CD4-positive, alpha-beta T cell treated with Interleukin-21 for 1 hour (primary cell): Measurements from ENCODE around the gene RPL3.
A peak's percentile ranks its signal among the peaks of the same experiment; 100 is the strongest.

Experiments used
- DNase-seq: peaks from one replicate; pipeline ENCODE4 v3.0.0-alpha.2; 2020

The RPL3 gene

GRCh38 chr22:39279170-39279850 lies 40.1 kb downstream of the RPL3 start:
- DNase-seq: no peak

- no peak for DNase-seq
Measured at GRCh38 chr22:39278040-39278439, 41.4 kb downstream of the RPL3 start.

- DNase-seq: no peak
Measured at GRCh38 chr22:39277142-39277607, 42.2 kb downstream of the RPL3 start.

GRCh38 chr22:39276440-39277141 lies 42.8 kb downstream of the RPL3 start:
- DNase-seq: no peak

GRCh38 chr22:39275814-39276439 lies 43.5 kb downstream of the RPL3 start:
- no peak for DNase-seq

- no peak for DNase-seq
Measured at GRCh38 chr22:39273950-39274887, 45.2 kb downstream of the RPL3 start.

GRCh38 chr22:39270792-39271191 lies 48.6 kb downstream of the RPL3 start:
- DNase-seq: no peak

- DNase-seq: no peak
Measured at GRCh38 chr22:39270280-39270679, 49.1 kb downstream of the RPL3 start.

- no peak for DNase-seq
Measured at GRCh38 chr22:39269095-39269790, 50.2 kb downstream of the RPL3 start.

- no peak for DNase-seq
Measured at GRCh38 chr22:39268645-39269044, 50.8 kb downstream of the RPL3 start.

- DNase-seq: no peak
Measured at GRCh38 chr22:39267974-39268373, 51.4 kb downstream of the RPL3 start.

GRCh38 chr22:39266398-39267030 lies 52.9 kb downstream of the RPL3 start:
- DNase-seq: no peak

- no peak for DNase-seq
Measured at GRCh38 chr22:39265143-39265886, 54.1 kb downstream of the RPL3 start.

- peak; percentile 22 for DNase-seq
Measured at GRCh38 chr22:39264349-39265038, 54.9 kb downstream of the RPL3 start.

- no peak for DNase-seq
Measured at GRCh38 chr22:39263626-39264348, 55.6 kb downstream of the RPL3 start.
